Stimulated activated CD4-positive, alpha-beta T cell treated with anti-CD3 and anti-CD28 coated beads, Interleukin-2, amount 100 ng/mL, for 48 hours (primary cell): ENCODE measurements around the gene WWOX.
"Not testable (repeated sequence)": the region's sequence is repeated elsewhere in the genome, so short reads cannot be mapped to it uniquely, and the experiment has no call there.

ENCODE experiments used
- DNase-seq, 2 donors: peaks; one replicate each; pipeline ENCODE4 v3.0.0-alpha.2; 2020

The WWOX gene

GRCh38 chr16:78506367-78507193, 407.1 kb downstream of the WWOX start:
- no peak for DNase-seq

DNA sequence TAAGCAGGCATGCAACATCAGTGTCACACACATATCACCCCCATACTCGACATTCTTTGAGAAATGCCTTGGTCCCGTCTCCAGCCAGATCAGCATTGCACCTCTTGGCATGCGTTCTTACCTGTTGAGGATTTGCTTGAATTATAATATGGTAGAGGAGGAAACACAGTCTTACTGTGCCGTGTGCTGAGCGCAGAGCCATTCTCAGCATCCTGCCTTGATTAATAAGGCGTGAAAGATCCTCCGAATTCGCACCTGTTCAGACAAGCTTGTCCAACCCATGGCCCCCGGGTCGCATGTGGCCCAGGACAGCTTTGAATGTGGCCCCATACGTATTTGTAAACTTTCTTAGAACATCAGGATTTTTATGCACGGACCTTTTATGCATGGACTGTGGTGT, 408.1 kb downstream of the WWOX start:
- no peak for DNase-seq

- DNase-seq, result no peak
Measured at GRCh38 chr16:78509965-78510364, 410.5 kb downstream of the WWOX start.

GRCh38 chr16:78510496-78510895, 411.0 kb downstream of the WWOX start:
- no peak for DNase-seq

DNA sequence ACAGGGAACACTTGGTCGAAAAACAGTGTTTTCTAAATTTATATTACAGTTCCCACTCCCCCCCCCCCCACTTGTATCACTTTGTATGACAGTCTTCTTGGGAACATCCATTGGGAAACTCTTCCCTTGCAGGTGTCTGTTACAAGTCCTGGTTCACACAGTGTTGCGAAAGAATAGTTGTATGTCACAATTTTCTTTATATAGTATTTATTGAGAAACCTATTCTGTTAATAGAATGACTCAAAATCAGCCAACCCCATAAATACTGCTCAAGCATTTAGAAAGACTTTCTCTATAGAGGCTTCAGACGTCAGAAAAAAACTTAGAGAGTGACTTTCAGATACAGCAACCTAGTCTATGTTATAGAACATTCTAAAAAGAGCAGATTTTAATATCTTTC, 414.4 kb downstream of the WWOX start:
- no peak for DNase-seq

DNA sequence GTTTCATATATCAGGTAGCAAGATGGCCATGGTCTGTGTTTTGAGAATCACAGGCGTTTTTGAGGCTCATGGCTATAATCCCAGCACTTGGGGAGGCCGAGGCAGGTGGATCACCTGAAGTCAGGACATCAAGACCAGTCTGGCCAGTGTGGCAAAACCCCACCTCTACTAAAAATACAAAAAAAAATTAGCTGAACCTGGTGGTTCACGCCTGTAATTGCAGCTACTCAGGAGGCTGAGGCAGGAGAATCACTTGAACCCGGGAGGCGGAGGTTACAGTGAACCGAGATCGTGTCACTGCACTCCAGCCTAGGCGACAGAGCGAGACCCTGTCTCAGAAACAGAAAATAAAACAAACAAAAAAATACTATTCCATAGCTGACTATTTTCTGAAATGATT, 415.4 kb downstream of the WWOX start:
- not testable (repeated sequence) for DNase-seq

DNA sequence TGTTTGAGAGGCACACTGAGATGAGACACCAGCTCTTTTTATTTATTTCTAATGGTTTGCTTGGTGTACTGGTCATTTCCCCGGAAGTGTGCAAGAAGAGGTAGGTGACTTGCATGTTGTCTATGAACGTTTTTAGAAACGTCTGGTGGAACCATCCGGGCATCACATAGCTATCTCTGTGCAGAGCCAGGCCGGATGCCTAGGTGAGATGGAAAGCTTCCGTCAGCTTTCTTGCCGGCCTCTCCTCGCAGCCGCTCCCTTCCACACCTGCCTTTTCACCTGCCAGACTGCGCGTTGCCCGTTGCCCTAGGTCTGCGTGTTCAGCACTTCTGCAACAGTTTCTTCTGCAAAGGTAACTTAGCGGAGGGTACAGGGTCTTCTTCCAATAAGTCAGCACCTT, 416.0 kb downstream of the WWOX start:
- no peak for DNase-seq

DNA sequence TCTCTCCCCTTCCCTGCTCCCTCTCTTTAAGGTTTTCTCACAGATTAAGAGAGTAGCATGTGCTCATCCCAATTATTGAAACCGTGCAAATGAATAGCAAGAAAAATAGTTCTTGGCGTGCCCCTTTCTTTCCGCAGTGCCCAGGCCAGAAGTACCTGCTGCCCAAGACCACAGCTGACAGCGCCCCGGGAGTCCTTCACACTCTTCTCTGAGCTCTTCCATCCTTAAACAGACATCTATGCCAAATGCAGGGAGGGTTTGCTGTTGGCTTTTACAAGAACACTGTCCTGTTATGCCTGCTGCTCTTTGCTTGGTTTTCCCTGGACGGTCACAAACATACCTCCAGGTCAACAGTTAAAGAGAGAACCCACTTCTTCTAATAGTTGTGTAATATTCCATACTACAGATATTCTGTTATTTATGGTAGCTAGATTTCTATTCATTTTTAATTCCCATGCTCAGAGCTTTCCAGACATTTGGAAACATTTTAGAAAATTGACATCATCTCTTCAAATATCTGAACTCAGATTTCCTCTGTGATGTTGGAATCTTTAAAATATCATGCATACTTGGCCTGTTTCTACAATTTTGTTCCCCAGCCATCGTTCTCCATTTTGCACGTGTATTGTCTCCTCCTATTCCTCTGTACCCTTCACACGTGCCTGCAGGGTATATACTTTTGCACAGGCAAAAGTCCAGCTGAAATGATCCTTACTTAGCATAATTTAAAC, 416.7 kb downstream of the WWOX start:
- no peak for DNase-seq

DNA sequence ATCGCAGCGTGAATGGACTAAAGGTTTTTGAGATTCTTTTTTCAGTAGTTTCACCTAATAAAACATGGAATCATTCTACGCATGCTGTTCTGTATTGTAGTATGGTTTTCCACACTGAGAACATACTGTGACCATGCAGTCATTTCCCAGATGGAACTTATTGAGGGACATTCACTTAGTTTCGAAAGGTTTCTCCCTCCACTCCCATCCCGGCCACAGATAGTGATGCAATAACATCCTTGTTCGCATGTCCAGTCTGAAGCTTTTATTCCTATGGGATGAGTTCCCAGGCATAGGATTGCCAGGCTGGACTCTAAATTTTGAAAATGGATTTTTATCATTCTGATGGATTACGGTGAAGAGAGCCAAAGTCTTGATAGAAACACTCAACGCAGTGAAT, 420.4 kb downstream of the WWOX start:
- DNase-seq, result no peak

DNA sequence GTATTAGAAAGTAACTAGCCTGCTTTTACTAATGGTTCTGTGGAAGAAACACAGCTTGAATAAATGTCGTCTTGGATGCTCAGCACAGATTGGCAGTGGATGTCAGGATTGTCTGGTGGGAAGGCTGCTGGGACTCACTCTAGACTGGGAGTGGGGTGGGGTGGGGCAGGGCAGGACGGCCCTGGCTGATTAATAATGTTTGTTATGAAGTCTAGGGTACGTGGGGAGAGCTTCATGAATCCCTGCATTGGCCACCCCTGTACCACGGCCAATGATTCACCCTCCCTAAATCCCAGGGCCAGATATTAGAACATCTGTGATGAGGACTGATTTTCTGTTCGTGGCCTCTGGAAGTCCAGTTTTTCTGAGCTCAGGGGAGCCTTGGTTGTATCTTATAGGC, 421.0 kb downstream of the WWOX start:
- no peak for DNase-seq

DNA sequence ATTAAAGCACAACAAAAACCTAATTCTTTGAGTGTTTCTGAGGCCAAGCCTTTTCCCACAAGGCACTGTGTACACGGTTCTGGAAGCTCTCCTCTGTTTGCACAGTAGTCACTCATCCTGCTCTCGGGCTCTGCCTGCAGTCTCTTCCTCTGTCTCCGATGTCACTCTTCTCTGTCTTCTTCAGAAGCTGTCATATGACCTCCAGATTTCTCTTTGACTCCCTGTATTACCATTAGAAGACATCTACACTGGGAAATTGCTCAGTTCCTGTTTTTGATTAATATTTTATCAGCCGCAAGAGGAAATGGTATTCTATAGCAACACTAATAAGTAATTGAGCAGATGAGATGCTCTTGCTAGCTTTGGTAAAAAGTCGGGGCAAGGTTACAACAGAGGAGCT, 422.9 kb downstream of the WWOX start:
- DNase-seq, result no peak

- no peak for DNase-seq
Measured at GRCh38 chr16:78523212-78523985, 423.9 kb downstream of the WWOX start.

GRCh38 chr16:78524066-78524595, 424.7 kb downstream of the WWOX start:
- no peak for DNase-seq

GRCh38 chr16:78528265-78528664, 428.8 kb downstream of the WWOX start:
- no peak for DNase-seq

DNA sequence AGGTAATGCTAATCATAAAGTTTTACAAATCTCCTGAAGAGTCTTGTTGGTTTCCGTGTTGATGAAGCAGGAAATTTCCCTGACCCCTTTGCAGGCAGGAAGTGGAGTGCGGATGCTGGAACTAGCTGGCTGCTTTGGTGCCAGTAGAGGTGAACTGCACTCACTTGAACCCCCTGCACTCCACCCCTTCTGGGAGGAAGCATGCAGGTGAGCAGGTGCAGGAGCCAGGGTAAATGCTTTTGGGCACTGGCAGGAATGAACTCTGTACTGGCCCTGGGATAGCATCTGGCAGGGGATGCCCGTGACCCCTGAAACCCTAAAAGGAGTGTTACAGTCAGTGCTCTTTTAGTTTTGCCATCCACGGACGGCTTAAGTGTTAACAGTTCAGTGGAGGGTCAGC, 430.4 kb downstream of the WWOX start:
- no peak for DNase-seq

DNA sequence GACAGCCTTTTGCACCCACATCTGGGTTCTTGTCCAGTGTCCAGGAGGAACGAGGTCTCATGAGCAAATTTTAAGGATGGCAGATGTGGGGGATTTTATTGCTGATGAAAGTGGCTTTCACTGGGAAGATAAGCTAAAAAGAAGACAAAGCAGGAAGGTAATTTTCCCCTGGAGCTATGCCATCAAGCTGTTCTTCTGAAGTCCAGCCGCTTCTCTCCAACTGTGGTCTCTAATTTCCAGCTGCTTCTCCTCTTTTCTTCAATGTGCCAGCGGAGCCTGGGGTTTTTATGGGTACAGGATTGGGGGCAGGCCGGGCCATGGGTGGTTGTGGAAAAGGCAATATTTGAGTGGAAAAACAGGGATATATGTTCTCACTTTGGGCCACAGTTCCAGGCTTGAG, 430.8 kb downstream of the WWOX start:
- DNase-seq, result no peak

DNA sequence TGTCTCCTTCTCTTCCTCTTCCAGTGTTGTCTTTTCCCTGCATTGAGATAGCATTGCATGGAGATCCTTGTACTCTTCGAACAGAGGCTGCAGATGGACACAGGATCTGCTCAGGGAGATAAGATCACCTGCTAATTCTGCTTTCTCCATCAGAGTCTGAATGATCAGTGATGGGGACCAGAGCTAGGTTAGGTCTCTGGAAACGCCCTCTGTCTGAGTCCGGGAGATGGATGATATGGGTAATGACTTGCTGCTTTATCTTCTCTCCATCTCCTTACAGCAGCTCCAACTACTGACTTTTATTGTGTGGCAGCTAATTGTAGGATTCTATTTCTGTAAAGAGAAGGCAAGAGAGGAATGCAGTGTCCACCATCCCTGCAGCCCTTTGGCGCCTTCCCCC, 435.6 kb downstream of the WWOX start:
- no peak for DNase-seq

DNA sequence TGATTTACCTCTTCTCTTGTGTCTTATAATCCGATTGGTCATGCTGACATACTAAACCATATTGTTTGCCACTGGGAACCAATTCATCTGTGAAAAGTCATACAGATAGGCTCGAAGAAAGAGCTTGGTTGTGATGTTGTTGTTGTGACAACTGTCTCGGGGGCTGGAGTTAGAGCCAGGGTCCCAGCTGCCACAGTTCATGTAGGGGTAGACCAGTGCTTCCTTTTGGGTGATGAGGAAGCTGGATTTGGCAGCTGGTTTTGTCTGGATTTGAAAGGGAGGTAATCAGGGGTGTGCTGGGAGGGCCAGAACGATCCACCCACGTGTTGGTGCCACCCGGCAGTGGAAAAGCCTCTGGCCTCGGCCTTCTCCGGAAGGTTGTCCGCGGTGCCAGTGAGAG, 438.1 kb downstream of the WWOX start:
- DNase-seq, result no peak

- no peak for DNase-seq
Measured at GRCh38 chr16:78538292-78538691, 438.8 kb downstream of the WWOX start.

DNA sequence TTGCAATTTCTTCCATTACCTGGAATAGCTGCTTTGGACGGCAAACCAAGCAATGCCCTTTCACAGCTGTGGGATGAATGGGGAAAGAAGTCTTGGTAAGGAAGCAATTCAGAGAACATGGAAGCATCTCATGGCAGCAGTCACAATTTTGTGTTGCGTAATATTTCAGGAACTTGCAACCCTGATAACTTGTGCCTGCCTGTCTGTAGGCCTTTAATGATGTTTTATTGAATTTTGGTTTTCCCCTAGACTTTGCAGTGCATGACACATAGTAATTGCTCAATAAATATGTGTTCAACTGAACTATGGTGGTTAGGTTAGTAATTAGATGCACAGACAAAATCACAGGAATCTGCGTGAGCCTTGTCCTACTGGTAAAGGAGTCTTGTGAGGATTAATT, 439.5 kb downstream of the WWOX start:
- DNase-seq, result no peak

DNA sequence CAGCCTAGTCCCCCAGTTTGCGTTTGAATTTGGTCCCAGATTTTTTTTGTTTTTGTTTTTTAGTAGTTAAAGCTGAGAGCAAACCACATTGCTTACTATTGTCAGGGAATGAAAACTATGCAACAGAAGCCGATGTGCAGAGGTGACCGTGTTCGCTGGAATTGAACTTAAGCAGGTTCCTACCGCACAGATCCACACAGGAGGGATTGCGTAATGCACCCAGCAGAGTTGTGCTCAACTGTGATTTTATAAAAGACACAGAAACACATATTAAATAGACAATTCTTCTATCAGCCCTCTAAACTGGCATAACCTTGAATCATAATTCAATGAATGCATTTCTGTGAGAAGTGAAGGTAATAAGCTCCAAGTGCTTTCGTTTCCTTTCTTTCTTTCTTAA, 443.0 kb downstream of the WWOX start:
- DNase-seq, result no peak

GRCh38 chr16:78543023-78543422, 443.6 kb downstream of the WWOX start:
- DNase-seq, result no peak

- no peak for DNase-seq
Measured at GRCh38 chr16:78549366-78549765, 449.9 kb downstream of the WWOX start.
